ENCODE data around the gene GNAI1. TPM values are rescaled to one million over a fixed set of nuclear protein-coding genes. Genes with fewer than 3 reads are reported as not detected.

Gene GNAI1
- total RNA-seq, 1 experiment from 2014 or later, result 19.8 TPM

GRCh38 chr7:80172387-80172786 lies 37.8 kb downstream of the GNAI1 start:
- Histone ChIP-seq H3K27ac (ENCODE audit: low read depth, low read length, poor library complexity, severe bottlenecking) (no peak overlapping the region), H3K9me3 (ENCODE audit: low read depth, low read length, poor library complexity, severe bottlenecking) (peaks cover 17% of the 10 kb centered on the region), H3K4me3 (ENCODE audit: low read depth, low read length, poor library complexity, severe bottlenecking) (no peak overlapping the region), H3K36me3 (ENCODE audit: insufficient read depth, low read length, poor library complexity, severe bottlenecking) (no peaks in the 10 kb centered on the region), H3K27me3 (replicated peaks; ENCODE audit: insufficient read depth, low read depth, low read length, poor library complexity) (no peaks in the 10 kb centered on the region), H3K4me1 (ENCODE audit: insufficient read depth, low read length, poor library complexity, severe bottlenecking) (no peaks in the 10 kb centered on the region)
- no peak for TF ChIP-seq EZH2 (IDR thresholded peaks at IDR 0.05; ENCODE audit: borderline replicate concordance, low read depth, low read length, poor library complexity, severe bottlenecking)
- TF ChIP-seq, protein P1, sequence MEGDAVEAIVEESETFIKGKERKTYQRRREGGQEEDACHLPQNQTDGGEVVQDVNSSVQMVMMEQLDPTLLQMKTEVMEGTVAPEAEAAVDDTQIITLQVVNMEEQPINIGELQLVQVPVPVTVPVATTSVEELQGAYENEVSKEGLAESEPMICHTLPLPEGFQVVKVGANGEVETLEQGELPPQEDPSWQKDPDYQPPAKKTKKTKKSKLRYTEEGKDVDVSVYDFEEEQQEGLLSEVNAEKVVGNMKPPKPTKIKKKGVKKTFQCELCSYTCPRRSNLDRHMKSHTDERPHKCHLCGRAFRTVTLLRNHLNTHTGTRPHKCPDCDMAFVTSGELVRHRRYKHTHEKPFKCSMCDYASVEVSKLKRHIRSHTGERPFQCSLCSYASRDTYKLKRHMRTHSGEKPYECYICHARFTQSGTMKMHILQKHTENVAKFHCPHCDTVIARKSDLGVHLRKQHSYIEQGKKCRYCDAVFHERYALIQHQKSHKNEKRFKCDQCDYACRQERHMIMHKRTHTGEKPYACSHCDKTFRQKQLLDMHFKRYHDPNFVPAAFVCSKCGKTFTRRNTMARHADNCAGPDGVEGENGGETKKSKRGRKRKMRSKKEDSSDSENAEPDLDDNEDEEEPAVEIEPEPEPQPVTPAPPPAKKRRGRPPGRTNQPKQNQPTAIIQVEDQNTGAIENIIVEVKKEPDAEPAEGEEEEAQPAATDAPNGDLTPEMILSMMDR (conservative IDR thresholded peaks at IDR 0.05; ENCODE audit: low read depth, low read length), result no peak
- ChIA-PET CTCF (no interaction called here), POLR2A (ENCODE audit: low non-redundant PET) (no interaction called here)
- intact Hi-C loops (cut with micrococcal nuclease; ENCODE audit: unreplicated experiment), result no loop called here
- no peak for DNase-seq (ENCODE audit: low spot score)
- no TSS peak for BruUV-seq (replicated peaks)

DNA sequence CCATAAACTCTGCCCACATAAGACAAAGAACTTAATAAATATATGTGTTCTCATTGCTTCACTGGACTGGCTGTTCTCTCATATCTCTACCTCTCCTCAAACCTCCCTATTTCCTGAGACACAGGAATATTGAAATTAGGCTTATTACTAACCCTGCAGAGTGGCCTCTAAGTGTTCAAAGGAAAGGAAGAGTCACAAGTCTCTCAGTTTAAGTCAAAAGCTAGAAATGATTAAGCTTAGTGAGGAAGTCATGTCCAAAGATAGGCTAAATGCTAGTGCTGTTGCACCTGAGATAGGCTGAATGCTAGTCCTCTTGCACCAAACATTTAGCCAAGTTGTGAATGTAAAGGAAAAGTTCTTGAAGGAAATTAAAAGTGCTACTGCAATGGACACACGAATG lies 41.1 kb downstream of the GNAI1 start:
- intact Hi-C loops (cut with micrococcal nuclease; ENCODE audit: unreplicated experiment), result no loop called here
- H3K4me1 ChIP-seq (ENCODE audit: insufficient read depth, low read length, poor library complexity, severe bottlenecking), result no peaks in the 10 kb centered on the region
- no peak overlapping the region for H3K27ac ChIP-seq (ENCODE audit: low read depth, low read length, poor library complexity, severe bottlenecking)
- no peaks in the 10 kb centered on the region for H3K27me3 ChIP-seq (replicated peaks; ENCODE audit: insufficient read depth, low read depth, low read length, poor library complexity)
- POLR2A ChIA-PET (ENCODE audit: low non-redundant PET), result no interaction called here
- H3K9me3 ChIP-seq (ENCODE audit: low read depth, low read length, poor library complexity, severe bottlenecking), result peaks cover 17% of the 10 kb centered on the region
- no peak for DNase-seq (ENCODE audit: low spot score)
- no peaks in the 10 kb centered on the region for H3K36me3 ChIP-seq (ENCODE audit: insufficient read depth, low read length, poor library complexity, severe bottlenecking)
- no TSS peak for BruUV-seq (replicated peaks)
- no peak for TF ChIP-seq EZH2 (IDR thresholded peaks at IDR 0.05; ENCODE audit: borderline replicate concordance, low read depth, low read length, poor library complexity, severe bottlenecking)
- TF ChIP-seq, protein P1 (conservative IDR thresholded peaks at IDR 0.05; ENCODE audit: low read depth, low read length), result no peak
- H3K4me3 ChIP-seq (ENCODE audit: low read depth, low read length, poor library complexity, severe bottlenecking), result no peak overlapping the region
- CTCF ChIA-PET, result no interaction called here

DNA sequence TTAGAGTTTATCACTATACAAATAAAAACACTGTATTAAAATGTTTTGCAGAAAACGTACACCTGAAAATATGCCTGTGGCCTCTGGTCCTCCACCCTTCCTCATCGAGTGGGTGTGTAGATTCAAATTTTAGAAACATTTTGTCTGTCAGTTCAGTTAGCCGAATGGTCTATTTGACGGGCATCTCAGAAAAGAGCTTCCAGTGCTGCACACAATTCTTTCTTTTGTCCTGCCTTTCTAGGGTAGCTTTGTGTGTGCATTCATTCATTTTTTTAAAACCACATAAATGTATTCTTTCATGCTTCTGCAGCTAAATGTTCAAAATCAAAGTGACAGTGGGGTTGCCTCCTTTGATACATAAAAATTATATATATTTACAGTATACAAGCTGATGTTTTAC lies 46.8 kb downstream of the GNAI1 start:
- no peaks in the 10 kb centered on the region for H3K36me3 ChIP-seq (ENCODE audit: insufficient read depth, low read length, poor library complexity, severe bottlenecking)
- no TSS peak for BruUV-seq (replicated peaks)
- no peak overlapping the region for H3K4me3 ChIP-seq (ENCODE audit: low read depth, low read length, poor library complexity, severe bottlenecking)
- no peak overlapping the region for H3K27ac ChIP-seq (ENCODE audit: low read depth, low read length, poor library complexity, severe bottlenecking)
- no peak for TF ChIP-seq EZH2 (IDR thresholded peaks at IDR 0.05; ENCODE audit: borderline replicate concordance, low read depth, low read length, poor library complexity, severe bottlenecking)
- TF ChIP-seq, protein P1 (conservative IDR thresholded peaks at IDR 0.05; ENCODE audit: low read depth, low read length), result no peak
- peaks cover 12% of the 10 kb centered on the region for H3K4me1 ChIP-seq (ENCODE audit: insufficient read depth, low read length, poor library complexity, severe bottlenecking)
- ChIA-PET CTCF (no interaction called here), POLR2A (ENCODE audit: low non-redundant PET) (no interaction called here)
- H3K27me3 ChIP-seq (replicated peaks; ENCODE audit: insufficient read depth, low read depth, low read length, poor library complexity), result no peaks in the 10 kb centered on the region
- no peaks in the 10 kb centered on the region for H3K9me3 ChIP-seq (ENCODE audit: low read depth, low read length, poor library complexity, severe bottlenecking)
- intact Hi-C loops (cut with micrococcal nuclease; ENCODE audit: unreplicated experiment), result no loop called here
- no peak for DNase-seq (ENCODE audit: low spot score)

All from A673 (cell line).